Adrenal gland (tissue), 5 donors: ENCODE results near the gene ARHGEF38.
A peak's percentile ranks its signal among the peaks of the same experiment; 100 is the strongest.

Experiments used
- CTCF ChIP-seq, 6 experiments: fragments of 450-650 bp in 4 of 6; fragments of 200-600 bp in 2 of 6; sonication (generic) in 1 of 6; IDR thresholded peaks; 1 replicate in 5 of 6; 2 replicates in 1 of 6; pipeline versions ENCODE4 v1.5.1 to v1.8.0; 2016 to 2021; ENCODE audit warnings: antibody characterized with exemption in 6 of 6, mild to moderate bottlenecking in 2 of 6, moderate library complexity in 1 of 6
- POLR2A ChIP-seq, 2 donors: fragments of 450-650 bp; IDR thresholded peaks; one replicate each; pipeline ENCODE4 v1.6.1; 2017; ENCODE audit warnings: antibody characterized with exemption in 2 of 2, mild to moderate bottlenecking in 2 of 2, moderate library complexity in 1 of 2
- donor health status: DM: no; HTN: no; CAD: no.

GRCh38 chr4:105520819-105521790 lies 31.3 kb upstream of the ARHGEF38 start:
- peak; percentile 24 to 59 (median 50) for TF ChIP-seq CTCF (IDR thresholded peaks at IDR 0.05)
- no peak for TF ChIP-seq POLR2A (IDR thresholded peaks at IDR 0.05)
